Esophagus mucosa (tissue), 1 donor: ENCODE data around the gene PEX1. TPM values are rescaled to one million over a fixed set of nuclear protein-coding genes. Genes with fewer than 3 reads are reported as not detected.
"Not testable (repeated sequence)": the region's sequence is repeated elsewhere in the genome, so short reads cannot be mapped to it uniquely, and the experiment has no call there.

Experiments
- ATAC-seq: fragments of 200-7000 bp; cut with Tn5 transposase; one replicate; pipeline ENCODE4 v1.9.1; 2020
- total RNA-seq: library from RNA; stranded (reverse); gene quantifications from one replicate; pipeline ENCODE4 v1.2.4, GENCODE V29; 2023
- donor health status: DM: yes; HTN: yes; CAD: no.

Gene PEX1
- total RNA-seq, 1 donor from 2014 or later = 10.6 TPM

DNA sequence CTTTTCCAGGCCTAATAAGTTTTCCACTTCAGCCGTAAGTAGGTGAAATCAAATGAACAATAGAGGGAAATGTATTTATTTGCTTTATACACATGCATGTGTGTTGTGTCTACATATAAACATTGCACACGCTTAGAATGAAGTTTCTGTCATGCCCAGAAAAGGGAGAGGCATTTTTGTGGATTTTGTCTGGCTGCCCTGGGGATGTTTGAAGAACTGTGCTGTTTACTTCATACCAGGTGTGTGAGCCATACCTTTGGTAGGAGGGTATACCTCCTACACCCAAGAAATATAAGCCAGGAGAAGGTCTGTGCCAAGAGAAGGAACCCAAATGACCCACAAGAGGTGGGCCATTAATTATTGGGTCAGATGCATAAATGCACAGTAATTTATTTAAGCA, 68.2 kb downstream of the PEX1 start:
- no peak for ATAC-seq

DNA sequence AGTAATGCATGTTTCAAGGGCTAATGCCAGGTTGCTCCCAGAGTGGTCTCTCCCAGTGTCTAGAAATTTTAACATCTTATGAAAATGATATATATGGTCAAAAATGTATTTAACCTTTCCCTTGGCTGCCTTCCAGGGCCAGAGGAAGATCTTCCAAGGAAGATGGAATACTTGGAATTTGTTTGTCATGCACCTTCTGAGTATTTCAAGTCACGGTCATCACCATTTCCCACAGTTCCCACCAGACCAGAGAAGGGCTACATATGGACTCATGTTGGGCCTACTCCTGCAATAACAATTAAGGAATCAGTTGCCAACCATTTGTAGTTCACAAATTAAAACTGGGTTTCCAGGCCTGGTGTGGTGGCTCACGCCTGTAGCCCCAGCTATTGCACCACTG, 72.1 kb downstream of the PEX1 start:
- no peak for ATAC-seq

DNA sequence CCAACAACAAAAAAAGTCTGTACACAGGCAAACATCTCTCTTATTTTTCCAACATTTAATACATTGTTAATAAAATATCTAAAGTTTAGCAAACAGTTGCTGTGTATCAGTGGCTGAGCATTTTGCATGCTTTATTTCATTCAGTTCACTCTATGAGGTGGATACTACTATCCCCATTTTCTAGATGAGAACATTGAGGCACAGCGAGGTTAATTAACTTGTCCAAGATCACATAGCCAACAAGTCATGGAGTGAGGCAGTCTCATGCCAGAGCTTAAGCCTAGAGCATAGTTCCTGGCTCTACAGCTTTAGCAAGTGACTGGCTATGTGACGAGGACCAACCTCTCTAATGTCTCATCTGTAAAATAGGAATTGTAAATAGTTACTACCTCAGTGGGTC, 76.7 kb downstream of the PEX1 start:
- ATAC-seq = no peak

DNA sequence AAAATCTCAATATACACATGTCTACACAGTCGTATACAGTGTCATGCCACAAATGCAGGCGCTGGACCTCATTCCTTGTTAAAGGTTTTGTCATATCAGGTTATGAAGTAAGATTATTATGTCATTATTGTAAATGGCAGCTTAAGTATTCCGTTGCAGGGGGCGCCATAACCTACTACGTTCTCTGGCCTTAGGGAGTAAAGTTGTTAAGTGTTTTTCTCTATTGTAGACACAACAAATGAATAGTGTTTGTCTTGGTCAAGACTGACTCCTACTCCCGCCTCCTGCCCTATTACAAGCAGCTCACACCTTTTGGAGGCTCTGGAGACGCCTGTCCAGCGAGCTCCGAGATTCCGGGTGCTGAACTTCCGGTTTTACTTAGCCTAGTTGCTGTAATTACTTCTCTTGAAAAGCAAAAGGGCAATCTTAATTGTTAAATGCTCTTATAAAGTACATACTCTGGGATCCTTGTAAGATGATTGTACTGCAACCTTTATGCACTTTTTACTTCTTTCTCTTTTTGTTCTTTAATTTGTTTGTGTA, 80.0 kb downstream of the PEX1 start:
- peak; percentile 49 for ATAC-seq

DNA sequence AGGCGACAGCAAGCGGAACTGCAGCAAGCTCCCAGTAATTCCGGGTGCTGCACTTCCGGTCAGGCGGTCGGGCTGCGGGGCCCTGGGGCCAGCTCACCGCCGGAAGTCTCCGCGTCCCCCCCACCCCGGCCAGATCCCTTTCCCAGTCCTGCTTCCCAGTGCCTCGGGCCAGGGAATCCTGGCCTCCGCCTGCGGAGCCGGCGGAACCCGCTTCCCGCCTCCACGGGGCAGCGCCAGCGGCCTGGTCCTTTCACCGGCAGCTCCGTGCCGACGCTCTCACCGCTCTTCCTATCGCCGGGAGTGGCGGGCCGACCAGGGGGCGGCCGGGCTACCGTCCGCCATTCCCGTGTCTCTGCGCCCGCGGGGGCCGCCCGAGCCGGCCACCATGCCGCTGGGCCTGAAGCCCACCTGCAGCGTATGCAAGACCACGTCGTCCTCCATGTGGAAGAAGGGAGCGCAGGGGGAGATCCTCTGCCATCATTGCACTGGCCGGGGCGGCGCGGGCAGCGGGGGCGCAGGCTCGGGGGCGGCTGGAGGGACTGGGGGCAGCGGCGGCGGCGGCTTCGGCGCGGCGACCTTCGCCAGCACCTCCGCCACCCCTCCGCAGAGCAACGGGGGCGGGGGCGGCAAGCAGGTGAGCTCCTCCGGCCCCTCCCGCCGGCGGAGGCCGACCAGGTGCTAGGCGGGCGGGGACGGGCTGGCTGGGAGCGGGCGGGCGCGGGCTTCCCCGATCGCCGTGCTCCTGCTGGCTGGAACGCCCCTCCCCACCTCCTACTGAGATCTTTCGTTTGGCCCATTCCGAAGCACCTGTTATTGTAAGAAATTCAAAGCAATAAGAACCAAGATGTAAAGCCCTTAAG, 80.7 kb downstream of the PEX1 start, which contains the start of gene GATAD1:
Gene GATAD1 (plus strand): TSS at position 138 of the 860 bp plus-strand sequence. CDS start 248 bp downstream, at position 386.
- ATAC-seq = peak; percentile 97

DNA sequence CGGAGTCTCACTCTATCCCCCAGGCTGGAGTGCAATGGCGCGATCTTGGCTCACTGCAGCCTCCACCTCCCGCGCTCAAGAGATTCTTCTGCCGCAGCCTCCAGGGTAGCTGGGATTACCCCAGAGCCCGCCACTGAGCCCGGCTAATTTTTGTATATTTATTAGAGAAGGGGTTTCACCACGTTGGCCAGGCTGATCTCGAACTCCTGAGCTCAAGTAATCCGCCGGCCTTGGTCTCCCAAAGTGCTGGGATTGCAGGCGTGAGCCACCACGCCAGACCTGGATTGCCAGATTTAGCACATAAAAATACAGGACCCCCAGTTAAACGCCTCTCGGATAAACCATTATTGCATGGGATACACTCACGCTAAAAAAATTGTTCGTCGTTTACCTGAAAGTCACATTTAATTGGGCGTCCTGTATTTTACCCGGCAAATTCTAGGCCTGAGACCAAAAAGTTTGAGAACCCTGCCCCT, 81.4 kb downstream of the PEX1 start:
- ATAC-seq = no peak

DNA sequence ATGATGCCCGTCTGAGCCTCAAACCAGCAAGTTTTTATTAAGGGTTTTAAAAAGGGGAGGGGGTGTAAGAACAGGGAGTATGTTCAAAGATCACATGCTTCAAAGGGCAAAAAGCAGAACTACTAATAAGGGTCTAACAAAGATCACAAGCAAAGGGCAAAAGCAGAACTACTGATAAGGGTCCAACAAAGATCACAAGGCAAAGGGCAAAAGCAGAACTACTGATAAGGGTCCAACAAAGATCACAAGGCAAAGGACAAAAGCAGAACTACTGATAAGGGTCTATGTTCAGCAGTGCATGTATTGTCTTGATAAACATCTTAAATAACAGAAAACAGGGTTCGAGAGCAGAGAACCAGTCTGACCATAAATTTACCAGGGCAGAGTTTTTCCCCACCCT, 85.6 kb downstream of the PEX1 start:
- not testable (repeated sequence) for ATAC-seq

DNA sequence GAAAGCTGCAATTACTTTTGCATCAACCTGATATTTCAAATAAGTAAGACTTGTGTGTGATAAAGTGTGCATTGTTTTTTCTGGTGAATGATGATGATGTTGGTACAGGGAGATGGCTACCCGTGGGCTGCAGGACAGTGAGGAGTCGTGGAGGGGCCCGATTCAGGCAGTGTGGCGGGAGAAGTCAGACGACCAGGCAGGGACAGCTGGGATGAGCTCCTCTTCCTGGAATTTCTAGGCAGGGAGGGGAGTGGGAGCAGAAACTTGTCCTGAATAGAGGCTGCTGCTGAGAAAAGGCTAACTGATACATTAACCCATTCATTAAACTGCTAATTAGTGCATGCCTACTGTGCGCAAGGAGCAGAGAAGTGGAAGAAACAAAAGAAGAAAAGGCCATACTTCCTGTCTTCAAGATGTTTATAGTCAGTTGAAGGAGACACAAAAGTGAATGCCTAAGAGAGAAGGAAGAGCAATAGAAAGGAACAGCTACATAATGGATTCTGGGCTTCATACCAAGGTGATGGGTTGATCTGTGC, 90.3 kb downstream of the PEX1 start:
- ATAC-seq = no peak

Other genes starting within 250 kb of the PEX1 start
- 13.1 TPM for gene GATAD1, start 81.0 kb downstream of the PEX1 start, total RNA-seq
- gene ERVW-1, start 50.6 kb downstream of the PEX1 start, total RNA-seq = not detected
- gene RBM48, start 275 bp upstream of the PEX1 start, total RNA-seq = 5.8 TPM
- 11.8 TPM for gene FAM133B, start 61.9 kb upstream of the PEX1 start, total RNA-seq